Esophagus mucosa (tissue), 1 donor: ENCODE measurements around the gene PSMA7. TPM values are rescaled to one million over a fixed set of nuclear protein-coding genes. Genes with fewer than 3 reads are reported as not detected.

ENCODE experiments used
- ATAC-seq: fragments of 200-7000 bp; cut with Tn5 transposase; one replicate; pipeline ENCODE4 v1.9.1; 2020
- total RNA-seq: library from RNA; stranded (reverse); gene quantifications from one replicate; pipeline ENCODE4 v1.2.4, GENCODE V29; 2023
- donor health status: DM: yes; HTN: yes; CAD: no.

The PSMA7 gene
- total RNA-seq, 1 donor from 2014 or later, result 177 TPM

- peak; percentile 40 for ATAC-seq
These were observed 6.7 kb downstream of the PSMA7 start for GRCh38 chr20:62136283-62137091.

GRCh38 chr20:62135573-62136266, 7.5 kb downstream of the PSMA7 start:
- ATAC-seq, result no peak

DNA sequence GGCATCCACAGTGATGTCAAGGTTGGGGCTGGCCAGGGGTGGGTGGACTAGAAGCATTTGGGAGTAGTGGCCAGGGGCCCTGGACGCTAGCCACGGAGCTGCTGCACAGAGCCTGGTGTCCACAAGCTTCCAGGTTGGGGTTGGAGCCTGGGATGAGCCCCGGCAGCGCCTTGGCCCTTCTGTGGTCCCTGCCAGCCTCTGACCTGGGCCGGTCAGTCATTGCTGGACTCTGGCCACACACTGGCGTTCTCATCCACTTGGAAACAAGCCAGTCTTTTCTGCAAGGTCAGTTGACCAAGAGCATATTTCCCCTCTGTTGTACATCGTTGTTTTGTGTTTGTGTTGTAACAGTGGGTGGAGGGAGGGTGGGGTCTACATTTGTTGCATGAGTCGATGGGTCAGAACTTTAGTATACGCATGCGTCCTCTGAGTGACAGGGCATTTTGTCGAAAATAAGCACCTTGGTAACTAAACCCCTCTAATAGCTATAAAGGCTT, 8.4 kb downstream of the PSMA7 start:
- no peak for ATAC-seq

GRCh38 chr20:62133864-62134263, 9.3 kb downstream of the PSMA7 start:
- no peak for ATAC-seq

GRCh38 chr20:62133051-62133845, 9.9 kb downstream of the PSMA7 start:
- ATAC-seq, result no peak

DNA sequence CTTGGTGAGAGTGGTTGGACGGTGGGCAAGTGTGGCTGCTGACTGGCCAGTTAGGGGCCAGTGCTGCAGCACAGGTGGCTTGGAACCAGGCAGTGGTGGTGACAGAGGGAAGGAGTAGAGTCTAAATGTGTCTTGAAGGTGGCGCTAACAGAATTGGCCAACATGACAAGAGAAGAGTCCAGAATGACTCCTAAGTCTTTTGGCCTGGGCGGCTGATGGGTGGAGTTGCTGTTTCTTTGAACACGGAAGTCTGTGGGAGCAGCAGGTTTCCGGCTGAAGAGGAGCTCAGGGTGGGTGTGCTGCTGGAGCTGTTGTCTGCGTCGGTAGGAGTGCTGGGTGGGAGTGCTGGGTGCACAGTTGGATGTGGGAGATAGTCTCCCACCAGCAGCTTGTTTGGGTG, 10.8 kb downstream of the PSMA7 start:
- no peak for ATAC-seq

DNA sequence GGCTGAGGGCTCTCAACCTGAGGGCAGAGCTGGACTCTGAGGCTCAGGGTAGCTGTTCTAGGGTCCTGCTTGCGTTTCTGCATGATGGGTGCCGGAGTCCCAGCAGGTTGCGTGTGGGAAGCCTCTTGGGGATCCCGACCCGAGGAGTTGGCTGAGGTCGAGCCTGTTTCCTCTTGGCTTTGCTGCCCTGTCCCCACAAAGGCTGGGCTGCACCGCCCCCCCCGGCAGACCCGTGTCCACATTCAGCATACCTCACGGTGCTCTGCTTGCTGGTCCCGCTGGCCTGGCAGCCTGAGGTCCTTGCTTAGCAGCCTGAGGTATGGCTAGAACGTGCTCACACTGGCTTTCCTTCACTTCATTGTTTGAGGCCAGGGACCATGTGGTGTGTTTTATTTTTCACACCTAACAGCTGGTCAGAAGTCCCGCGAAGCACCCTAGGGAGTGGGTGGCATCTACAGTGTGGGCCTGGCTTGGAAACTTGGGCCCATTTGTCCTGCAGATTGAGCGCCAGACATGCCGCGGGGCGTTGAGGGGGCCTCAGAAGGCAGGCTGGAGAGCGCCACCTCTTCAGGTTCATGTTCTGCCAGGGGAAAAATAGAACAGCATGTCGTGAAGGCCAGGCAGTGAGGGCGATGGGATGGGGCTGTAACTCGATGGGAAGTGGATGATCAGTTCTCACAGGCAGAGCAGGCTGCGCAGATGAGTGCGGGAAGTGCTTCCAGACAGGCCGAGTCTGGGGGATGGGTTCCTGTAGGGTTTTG, 11.5 kb downstream of the PSMA7 start:
- ATAC-seq, result no peak

DNA sequence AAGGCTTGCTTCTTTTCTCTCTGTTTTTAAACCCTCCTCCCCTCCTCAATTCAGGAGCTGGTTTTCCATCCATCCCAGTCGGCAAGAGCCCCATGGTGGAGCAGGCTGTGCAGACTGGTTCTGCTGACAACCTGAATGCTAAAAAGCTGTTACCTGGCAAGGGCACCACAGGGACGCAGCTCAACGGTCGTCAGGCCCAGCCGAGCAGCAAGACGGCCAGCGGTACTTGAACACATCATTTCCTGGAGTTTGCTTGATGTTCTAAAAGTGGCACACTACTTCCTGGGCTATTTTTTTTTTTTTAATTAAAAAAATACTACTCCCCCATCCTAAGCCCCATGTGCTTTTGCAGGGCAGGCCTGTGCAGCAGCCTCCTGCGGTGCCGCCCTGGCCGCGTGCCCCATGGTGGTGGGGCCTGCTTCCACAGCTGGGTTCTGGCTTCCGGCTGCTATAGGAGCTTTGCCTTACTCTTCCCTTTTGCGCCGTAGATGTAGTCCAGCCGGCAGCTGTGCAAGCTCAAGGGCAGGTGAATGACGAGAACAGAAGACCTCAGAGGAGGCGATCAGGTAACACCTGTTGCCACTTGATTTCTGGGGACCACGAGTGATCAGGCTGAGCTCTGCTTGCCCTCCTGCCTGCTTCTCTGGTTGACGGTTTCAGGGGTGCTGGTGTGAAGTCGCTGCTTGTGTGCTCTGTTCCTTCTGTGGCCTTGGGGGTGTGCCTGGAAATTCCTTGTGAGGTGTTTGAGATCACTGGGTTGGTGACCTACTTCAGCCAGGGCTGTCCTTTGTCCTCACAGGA, 13.3 kb downstream of the PSMA7 start:
- ATAC-seq, result no peak

DNA sequence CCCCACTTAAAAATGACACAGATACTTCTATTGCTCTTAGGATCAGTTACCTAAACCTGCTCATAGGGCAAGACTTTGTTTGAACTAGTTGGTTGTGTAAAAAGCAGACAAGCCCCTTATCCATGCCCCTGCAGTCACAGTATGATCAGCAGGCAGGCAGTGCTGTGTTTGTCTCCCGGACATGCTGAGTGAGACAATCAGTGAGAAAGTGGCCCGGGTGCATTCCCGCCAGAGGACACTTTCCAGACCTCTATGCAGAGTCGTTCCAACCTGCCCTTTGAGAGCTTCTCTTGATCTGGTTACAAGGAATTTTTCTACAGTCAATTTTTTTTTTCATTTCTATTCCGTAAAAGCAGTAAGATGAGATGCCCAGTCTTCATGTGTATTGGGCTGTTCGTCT, 14.7 kb downstream of the PSMA7 start:
- no peak for ATAC-seq

DNA sequence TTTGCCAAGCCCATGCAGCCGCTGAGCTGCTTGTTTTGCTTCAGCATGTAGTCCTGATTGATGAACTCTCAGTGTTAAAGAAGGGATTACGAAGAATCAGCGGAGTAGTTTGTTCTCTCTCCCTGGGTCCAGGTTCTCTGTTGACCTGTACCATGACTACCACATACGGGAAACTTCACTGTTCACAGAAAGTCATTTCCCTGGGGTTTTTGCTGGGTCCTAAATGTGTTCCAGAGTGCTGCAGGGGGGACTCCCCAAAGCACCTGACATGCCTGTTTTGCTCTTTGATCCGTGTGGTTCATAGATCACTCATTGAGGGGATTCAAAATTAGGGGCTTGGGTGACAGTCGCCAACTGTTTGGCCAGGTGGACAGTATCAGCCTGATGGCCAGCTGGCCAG, 15.4 kb downstream of the PSMA7 start:
- no peak for ATAC-seq

DNA sequence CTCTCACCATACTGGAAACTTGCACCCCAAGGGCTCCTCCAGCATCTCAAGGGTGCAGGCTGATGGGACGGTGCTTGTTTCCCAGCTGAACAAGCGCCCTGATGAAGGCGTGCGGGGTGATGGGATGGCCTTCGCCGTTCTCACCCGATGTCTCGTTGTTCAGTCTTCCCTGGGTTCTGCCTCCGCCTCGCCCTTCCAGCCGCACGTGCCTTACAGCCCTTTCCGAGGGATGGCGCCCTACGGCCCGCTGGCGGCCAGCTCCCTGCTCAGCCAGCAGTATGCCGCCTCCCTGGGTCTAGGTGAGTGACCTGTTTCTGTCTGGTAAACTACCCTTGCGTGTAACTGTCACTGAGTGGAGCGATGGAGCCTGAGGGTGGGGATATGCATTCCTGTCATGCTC, 17.1 kb downstream of the PSMA7 start:
- no peak for ATAC-seq

- ATAC-seq, result no peak
These were observed 19.6 kb downstream of the PSMA7 start for GRCh38 chr20:62123450-62124118.

- ATAC-seq, result peak; percentile 18
These were observed 20.3 kb downstream of the PSMA7 start for GRCh38 chr20:62122654-62123449.

GRCh38 chr20:62121776-62122653, 21.2 kb downstream of the PSMA7 start, which contains the start of gene LSM14B:
Gene LSM14B, plus strand, starts transcription at chr20:62122475. Its CDS starts 192 bp downstream, at chr20:62122667.
- peak; percentile 95 for ATAC-seq

- ATAC-seq, result peak; percentile 2
These were observed 22.0 kb downstream of the PSMA7 start for GRCh38 chr20:62120990-62121775.

DNA sequence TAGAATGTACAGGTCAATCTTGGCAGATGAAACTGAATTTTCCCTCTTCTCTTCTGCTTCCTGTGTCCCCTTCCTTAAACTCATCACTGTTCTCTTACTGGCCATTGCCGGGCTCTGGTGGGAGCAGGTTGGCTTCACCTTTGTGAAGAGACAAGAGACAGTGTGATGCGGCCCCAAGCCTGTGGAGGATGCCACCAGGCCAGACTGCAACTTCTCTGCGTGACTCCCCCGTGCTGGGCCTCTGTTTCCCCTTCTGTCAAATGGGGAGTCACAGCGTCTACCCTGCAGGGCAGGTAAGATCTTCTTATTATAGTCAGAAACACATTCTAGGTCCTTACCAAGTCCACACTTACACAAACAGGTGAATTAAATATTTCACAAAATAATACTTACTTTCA, 22.8 kb downstream of the PSMA7 start:
- no peak for ATAC-seq

DNA sequence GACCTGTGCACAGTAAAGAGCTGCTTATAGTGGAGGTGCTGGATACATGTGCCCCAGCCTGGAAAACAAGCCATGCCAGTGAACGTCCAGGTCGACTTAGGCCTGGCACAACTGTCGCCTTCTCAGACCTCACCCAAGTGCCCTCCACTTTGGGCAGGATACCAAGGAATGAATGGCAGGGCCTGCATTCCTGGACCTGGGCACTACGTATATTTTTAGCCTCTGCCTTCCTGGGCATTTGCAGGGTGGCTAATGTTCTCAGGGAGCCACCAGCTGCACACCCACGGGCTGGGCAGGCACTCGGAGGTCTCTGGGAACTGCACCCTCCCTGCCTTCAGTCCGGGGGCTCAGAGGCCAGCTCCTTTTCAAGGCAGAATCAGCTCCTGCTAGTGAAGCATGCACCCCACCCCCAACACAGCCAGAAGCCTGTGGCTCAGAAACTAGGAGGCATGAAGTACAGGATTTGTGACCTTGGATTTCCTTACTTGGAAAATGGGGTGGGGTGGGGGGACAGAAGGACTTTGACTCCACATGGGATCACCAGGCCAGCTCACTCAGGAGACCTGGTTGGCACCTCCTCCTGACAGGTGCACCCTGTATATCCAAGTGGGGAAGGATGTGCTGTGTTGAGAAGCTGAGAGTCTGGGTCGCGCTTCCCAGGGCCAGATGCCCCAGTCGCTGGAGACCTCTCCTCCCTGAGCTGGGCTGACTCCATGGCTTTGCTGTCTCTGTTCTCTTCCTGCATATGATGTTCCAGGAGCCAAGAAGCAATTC, 23.4 kb downstream of the PSMA7 start:
- ATAC-seq, result no peak
